Urothelium cell line (cell line): ENCODE data around the gene EEFSEC.

Experiments used
- DNase-seq: peaks from one replicate; pipeline ENCODE4 v3.0.0; 2011; ENCODE audit warnings: low spot score, mixed read lengths
- FAIRE-seq: peaks from 2 replicates; lab custom pipeline; 2011; peaks lifted over from hg19 to GRCh38; lab: Jason Lieb, UNC

The EEFSEC gene

GRCh38 chr3:128269796-128270195 lies 116.5 kb downstream of the EEFSEC start:
- FAIRE-seq (no peak), DNase-seq (no peak)

- no peak for FAIRE-seq
- no peak for DNase-seq
Measured at GRCh38 chr3:128270559-128271492, 117.5 kb downstream of the EEFSEC start.

DNA sequence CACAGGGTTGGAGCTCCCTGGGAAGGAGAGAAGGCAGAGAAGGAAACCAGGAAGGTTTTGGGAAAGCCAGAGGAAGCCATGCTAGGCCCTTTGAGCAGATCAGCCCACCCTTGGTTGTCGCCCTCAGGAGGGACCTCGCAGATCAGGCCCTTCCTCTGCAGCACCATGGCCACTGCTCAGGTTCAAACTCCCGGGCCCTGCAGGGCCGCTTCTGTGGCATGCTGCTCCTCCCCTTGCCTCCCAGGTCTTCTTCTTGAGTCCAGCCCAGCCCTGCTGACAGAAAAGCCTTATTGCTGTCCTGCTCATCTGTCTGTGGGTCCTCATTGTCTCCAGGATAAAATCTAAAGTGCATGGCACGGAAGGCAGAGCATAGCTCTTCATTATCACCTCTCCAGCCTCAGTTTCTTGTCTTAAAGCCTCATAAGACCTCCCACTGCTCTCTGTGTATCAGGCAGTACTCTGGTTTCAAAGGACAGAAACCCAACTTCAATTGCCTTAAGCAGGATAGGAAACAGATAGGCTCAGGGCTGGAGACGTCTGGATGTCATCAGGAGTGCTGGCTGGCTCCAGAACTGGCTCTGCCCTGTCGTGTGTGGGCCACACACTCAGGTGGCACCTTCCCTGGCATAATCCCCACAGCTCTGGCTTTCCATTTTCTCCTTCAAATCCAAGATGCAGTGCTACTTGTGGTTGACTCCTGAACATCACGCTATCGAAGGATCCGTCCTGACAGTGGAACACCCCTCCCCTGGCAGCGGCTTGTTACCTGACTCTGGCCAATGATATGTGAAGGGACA lies 118.5 kb downstream of the EEFSEC start:
- FAIRE-seq: no peak
- no peak for DNase-seq

DNA sequence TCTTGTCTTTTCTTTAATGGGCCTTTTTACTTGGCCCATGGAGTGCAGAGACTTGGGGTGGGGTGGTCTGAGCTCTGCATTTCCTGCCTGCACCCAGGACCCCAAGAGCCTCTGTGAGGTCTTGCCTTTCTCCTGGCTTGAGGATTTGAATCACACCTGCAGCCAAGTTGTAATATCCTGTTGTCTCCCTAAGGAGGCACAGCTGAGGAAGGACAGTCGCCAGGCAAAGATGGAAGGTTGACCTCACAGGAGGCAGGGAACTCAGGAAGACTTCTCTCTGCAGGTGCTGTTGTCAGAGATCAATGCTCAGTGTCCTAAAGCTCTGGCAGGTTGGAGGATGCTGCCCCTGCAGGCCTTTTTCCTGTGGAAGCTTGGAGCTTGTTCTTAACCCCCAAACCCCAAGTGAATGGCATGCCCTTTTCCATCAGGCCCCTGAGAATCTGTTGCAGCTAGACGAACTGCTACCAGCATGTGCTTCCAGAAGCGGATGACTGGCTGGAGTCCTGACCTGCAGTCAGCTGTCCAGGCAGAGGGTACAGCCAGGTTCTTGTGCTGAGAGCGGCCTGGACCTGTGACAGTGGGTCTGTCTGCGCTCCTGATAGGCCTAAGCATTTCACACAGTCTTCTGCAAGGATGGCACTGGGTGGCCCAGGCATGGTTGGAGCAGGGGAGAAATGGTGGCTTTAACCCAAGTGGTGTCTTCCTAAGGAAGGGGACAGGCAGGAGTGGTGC lies 120.0 kb downstream of the EEFSEC start:
- FAIRE-seq: no peak
- no peak for DNase-seq

DNA sequence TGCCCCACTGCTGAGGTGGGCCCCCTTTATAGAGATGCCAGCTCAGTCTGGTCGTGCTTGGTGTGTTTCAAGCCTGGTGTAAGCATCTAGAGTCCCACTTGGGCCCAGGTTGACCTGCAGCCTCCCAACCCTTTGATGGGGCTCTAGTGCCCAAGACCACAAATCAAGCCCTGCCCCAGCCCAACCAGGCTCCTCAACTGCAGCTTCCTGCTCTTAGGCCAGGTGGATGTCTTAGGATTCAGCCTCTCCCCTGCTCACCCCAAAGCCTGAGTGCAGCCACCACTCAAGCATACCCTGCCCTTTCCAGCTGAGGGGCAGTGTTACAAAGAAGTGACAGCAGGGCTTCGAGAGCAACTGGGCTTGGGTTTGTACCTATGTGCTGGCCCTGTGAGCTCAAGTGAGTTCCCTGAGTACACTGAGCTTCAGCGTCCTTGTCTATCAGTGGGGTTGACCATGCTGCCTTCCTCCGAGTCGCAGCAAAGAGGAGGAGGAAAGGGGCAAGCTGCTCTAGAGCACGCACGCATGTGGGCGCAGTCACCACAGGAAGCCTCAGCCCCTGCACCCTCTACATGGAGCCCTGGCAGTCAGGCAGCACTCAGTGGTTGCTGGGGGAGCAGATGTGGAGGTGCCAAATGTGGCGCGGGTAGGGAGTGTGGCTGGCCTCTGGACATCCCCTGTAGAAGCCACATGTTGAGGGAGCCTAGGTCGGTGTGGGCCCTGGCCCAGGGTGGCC lies 120.7 kb downstream of the EEFSEC start:
- FAIRE-seq (no peak), DNase-seq (no peak)

DNA sequence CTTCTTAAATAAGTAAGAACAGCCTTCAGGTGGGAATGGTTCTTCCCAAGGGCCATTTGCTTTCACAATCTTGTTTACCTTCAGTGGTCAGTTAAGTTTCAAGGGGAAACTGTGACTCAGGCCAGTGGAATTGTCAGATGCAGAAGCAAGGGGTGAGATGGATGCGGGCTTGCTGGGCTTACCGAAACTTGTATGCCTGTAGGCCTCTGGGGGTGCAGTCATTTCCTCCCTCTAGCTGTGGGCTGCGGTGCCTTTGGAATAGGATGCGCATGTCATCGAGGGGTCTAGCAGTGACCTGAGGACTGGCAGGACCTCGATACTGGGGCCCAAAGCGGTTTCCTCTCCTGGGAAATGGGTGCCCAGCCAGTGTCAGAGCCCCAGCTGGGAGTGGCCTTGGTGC lies 121.6 kb downstream of the EEFSEC start:
- FAIRE-seq (no peak), DNase-seq (peak; percentile 30)

DNA sequence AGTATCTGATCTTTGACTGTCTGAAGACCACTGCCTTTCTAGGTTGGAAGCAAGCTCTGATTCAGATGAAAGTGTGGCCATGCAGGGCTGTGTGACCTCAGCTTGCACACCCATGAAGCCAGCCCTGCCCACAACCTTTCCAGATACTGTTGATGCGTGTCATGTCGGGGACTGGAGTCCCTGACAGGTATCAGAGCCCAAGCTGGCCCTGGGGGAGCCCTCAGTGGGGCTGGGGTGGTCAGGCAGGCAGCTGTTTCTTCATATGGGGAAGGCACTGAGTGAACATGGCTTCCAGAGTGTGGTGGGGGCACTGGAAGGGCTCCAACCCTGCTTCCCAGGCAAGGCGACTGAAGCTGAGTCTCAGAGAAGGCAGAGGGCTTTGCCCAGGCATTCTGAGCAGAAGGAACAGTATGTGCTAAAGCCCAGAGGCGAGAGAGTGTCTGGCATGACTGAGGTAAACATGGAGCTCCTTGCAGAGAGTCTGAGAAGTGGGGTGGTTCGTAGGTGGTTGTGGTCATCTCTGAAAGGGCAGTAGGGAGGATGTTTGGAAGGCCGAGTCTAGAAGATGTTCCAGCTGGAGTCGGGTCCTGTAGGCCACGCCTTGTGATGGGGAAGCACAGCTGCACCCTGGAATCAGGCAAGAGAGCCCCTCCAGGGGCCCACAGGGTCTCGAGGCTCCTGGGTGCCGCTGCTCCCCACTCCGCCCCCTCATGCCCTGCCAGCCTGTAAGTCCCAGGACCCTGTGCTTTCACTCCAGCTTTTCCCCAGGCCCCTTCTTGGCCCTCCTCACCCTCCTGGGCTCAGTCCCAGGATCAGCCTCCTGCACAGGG lies 122.2 kb downstream of the EEFSEC start:
- FAIRE-seq (no peak), DNase-seq (no peak)

DNA sequence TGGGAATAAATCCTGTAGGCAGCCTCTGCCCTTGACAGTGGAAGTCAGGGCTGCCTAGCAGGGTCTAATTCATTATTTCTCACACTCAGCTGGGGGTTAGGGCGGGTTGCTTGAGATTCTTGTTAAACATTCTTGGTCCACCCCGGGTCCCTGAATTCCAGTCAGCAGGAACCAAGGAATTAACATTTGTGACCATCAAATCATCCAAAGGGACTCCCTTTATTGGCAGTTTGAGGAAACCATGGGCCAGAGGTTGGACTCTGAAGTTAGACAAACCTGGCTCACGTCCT lies 122.8 kb downstream of the EEFSEC start:
- no peak for DNase-seq
- no peak for FAIRE-seq

DNA sequence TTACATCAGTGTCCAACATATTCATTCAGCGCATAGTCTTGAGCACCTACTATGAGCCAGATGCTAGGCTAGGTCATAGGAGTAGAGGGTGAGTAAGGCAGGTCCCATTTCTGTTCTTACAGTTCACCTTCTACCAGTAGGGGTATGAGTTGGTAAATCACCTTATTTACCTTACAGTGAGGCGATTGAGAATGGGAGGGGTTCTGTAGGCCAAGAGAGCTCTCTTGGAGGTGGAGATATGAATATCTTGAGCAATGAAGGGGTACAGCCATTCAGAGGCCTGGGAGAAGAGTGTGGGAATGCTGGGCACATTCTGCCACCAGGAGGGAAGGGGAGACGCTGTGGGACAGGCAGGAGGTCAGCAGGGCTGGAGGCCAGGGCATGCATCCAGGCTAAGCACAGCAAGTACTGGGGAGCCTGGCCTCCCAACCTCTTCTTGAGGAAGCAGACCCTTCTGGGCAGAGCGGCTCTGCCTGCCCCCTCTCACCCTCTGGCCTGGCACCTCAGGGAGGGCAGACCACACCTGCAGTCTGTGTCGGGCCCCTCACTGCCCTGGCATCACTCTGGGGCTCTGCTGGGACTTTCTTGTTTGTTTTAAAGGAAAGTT lies 123.4 kb downstream of the EEFSEC start:
- no peak for DNase-seq
- no peak for FAIRE-seq

- FAIRE-seq (no peak), DNase-seq (no peak)
Measured at GRCh38 chr3:128277378-128278069, 124.2 kb downstream of the EEFSEC start.

DNA sequence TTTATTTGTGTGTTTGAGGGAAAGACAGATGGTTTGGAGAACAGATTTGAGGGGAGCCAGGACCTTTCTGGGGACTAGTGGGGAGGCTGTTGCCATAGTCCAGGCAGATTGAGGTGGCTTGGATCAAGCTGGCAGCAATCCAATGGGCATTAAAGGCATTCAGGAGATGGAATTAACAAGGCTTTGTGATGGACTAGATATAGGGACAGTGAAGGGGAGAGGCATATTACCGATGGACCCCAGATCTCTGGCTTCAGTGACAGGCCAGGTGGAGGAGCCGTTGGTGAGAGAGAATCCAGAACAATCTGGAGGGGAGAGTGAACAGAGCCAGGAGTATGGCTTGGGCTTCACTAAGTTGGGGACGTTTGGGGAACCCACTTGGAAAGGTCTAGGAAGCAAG lies 124.8 kb downstream of the EEFSEC start:
- DNase-seq (no peak), FAIRE-seq (no peak)

DNA sequence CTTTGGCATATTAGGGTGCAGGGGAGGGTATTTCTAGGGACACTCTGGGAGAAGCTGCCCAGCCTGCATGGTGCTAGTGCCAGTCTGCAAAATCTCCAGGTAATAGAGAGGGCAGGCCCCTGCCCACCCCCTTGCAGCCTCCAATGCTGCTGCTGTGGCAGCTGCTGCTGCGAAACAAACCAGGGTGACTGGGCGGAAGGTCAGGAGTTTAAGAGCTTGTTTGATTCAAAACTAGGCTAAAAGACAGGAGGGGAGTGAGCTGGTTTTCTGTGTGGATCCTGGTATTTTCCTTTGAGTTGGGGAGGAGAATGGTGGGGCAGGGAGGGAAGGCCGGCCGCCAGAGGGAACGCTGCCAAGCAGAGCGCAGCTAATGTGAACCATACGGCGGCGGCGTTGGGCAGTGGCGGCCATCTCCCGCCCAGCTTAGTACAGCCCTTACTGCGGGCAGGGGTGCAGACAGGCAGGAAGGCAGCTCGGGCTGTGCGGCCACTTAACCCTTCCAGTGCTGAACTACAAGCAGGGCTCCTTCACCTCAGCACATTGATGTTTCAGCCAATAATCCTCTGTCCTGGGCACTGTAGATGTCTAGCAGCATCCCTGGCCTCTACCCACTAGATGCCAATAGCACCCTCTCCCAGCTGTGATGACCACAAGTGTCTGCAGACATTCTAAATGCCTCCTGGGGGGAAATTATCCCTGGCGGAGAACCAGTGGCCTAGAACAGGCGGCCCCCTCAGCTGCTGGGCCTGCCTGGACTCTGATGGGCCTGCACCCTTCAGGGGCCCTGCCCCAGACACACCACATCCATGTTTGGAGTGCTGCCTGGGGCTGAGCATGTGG lies 125.7 kb downstream of the EEFSEC start:
- DNase-seq: no peak
- FAIRE-seq: no peak

DNA sequence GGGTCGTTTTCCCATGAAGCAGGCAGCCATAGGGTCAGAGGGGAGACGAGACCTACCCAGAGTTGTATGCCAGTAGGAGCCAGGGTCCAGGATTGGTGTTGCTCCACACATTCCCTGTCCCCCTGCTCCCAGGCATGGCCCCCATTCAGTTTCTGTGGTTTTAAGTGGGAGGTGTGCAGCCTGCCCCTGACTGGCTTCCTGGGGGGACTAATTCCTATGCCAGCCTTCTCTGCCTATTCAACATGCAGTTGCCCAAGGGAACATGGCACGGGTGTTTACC lies 126.3 kb downstream of the EEFSEC start:
- FAIRE-seq (no peak), DNase-seq (no peak)

- FAIRE-seq (no peak), DNase-seq (no peak)
Measured at GRCh38 chr3:128280481-128281052, 127.3 kb downstream of the EEFSEC start.

- DNase-seq (no peak), FAIRE-seq (no peak)
Measured at GRCh38 chr3:128281056-128281455, 127.8 kb downstream of the EEFSEC start.

DNA sequence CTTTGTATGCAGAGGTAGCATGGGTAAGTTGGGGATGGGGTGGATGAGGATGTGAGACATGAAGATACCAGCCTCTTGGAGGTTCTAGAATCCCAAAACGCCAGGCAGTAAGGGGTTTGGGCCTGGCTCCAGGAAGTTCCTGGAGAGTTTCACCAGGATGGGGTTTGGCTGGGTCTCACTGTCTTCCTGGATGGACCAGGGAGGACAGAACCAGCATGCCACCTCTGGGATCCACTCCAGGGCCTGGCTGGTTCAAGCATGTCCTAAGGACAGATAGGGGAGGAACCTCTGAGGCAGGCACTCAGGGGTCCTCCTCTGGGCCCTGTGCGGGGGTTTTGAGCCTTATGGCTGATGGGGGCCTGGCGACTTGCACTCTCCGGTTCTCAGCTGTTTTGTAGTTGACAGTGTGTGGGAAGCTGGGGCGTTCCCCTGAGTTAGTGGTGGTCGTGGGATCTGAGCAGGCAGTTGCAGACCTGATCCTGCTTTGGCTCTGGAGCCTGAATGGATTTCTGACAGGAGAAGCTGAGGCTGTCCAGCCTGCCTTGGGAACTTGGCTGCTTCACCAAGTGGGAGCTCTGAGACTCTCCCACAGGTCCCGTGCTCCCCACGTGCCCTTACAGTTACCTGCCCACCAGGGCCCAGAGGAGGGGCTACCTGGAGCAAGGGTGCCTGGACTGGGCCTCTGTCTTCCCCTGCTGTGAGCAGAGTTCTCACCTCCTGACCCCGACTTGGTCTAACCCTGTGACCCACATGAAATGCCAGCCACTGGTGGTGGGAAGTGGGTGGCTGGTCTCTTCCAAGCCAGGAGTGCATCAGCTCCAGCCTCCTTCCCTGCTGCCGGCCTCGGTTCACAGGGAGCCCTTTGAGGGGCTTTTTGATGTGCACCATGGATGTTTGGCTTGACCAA lies 128.4 kb downstream of the EEFSEC start:
- no peak for DNase-seq
- no peak for FAIRE-seq
